DND-41 (cell line): ENCODE results near the gene RAD51C.

Source experiments
- ATAC-seq: fragments of 200-7000 bp; cut with Tn5 transposase; 3 replicates; pipeline ENCODE4 v1.9.1; 2021; ENCODE audit warnings: low read depth; ENCODE audit not compliant: insufficient read depth
- DNase-seq: peaks from one replicate; pipeline ENCODE4 v3.0.0-alpha.2; 2020
- H2AFZ ChIP-seq: 2 replicates; pipeline ENCODE4 v1.6.0; 2012; ENCODE audit warnings: low read depth, low read length
- H3K27ac ChIP-seq: 2 replicates; pipeline ENCODE4 v1.5.1; 2012; ENCODE audit warnings: low read length, inconsistent platforms
- H3K27me3 ChIP-seq: fragments of 200-600 bp; sonication (generic); 2 replicates; pipeline ENCODE4 v1.6.0; 2012; ENCODE audit warnings: low read length, mild to moderate bottlenecking, inconsistent platforms; ENCODE audit not compliant: insufficient read depth, poor library complexity
- H3K36me3 ChIP-seq: 2 replicates; pipeline ENCODE4 v1.5.1; 2012; ENCODE audit warnings: low read length, inconsistent platforms; ENCODE audit not compliant: insufficient read depth
- H3K4me1 ChIP-seq: 2 replicates; pipeline ENCODE4 v1.5.1; 2012; ENCODE audit warnings: mild to moderate bottlenecking, low read length; ENCODE audit not compliant: insufficient read depth
- H3K4me2 ChIP-seq: 2 replicates; pipeline ENCODE4 v1.6.0; 2012; ENCODE audit warnings: mild to moderate bottlenecking, moderate library complexity, low read length, inconsistent platforms; ENCODE audit not compliant: insufficient read depth
- H3K4me3 ChIP-seq, 2 experiments: fragments of 200-600 bp in 1 of 2; shearing (Covaris generic) in 1 of 2; 2 replicates each; pipeline ENCODE4 v1.5.1; 2012 to 2016; ENCODE audit warnings: inconsistent platforms in 2 of 2, low read length in 2 of 2, mild to moderate bottlenecking in 2 of 2, low read depth in 1 of 2, moderate library complexity in 1 of 2
- H3K79me2 ChIP-seq: 2 replicates; pipeline ENCODE4 v1.6.0; 2012; ENCODE audit warnings: low read length, inconsistent platforms; ENCODE audit not compliant: insufficient read depth
- H3K9ac ChIP-seq: 2 replicates; pipeline ENCODE4 v1.6.0; 2012; ENCODE audit warnings: low read depth, mild to moderate bottlenecking, inconsistent platforms, low read length, moderate library complexity
- H3K9me3 ChIP-seq: 2 replicates; pipeline ENCODE4 v1.5.1; 2012; ENCODE audit warnings: low read length, moderate library complexity, mild to moderate bottlenecking, inconsistent platforms; ENCODE audit not compliant: insufficient read depth, severe bottlenecking
- H4K20me1 ChIP-seq: 2 replicates; pipeline ENCODE4 v1.6.0; 2012; ENCODE audit warnings: low read length; ENCODE audit not compliant: insufficient read depth
- EZH2 ChIP-seq: IDR thresholded peaks from 3 replicates; pipeline ENCODE4 v1.6.1; 2012; ENCODE audit warnings: borderline replicate concordance, low read depth, mild to moderate bottlenecking, moderate library complexity, low read length, inconsistent platforms; ENCODE audit not compliant: severe bottlenecking
- TF ChIP-seq, protein P1 (sequence below): IDR thresholded peaks from 2 replicates; pipeline ENCODE4 v1.5.1; 2012; ENCODE audit warnings: borderline replicate concordance, low read length, moderate library complexity, mild to moderate bottlenecking; ENCODE audit not compliant: poor library complexity, severe bottlenecking; ENCODE audit errors: extremely low read depth

RAD51C gene

GRCh38 chr17:58699771-58700170, 7.4 kb downstream of the RAD51C start:
- DNase-seq (no peak), ATAC-seq (no peak)
- TF ChIP-seq EZH2 = no peak
- TF ChIP-seq, protein P1, sequence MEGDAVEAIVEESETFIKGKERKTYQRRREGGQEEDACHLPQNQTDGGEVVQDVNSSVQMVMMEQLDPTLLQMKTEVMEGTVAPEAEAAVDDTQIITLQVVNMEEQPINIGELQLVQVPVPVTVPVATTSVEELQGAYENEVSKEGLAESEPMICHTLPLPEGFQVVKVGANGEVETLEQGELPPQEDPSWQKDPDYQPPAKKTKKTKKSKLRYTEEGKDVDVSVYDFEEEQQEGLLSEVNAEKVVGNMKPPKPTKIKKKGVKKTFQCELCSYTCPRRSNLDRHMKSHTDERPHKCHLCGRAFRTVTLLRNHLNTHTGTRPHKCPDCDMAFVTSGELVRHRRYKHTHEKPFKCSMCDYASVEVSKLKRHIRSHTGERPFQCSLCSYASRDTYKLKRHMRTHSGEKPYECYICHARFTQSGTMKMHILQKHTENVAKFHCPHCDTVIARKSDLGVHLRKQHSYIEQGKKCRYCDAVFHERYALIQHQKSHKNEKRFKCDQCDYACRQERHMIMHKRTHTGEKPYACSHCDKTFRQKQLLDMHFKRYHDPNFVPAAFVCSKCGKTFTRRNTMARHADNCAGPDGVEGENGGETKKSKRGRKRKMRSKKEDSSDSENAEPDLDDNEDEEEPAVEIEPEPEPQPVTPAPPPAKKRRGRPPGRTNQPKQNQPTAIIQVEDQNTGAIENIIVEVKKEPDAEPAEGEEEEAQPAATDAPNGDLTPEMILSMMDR = no peak
- no peaks in the 10 kb centered on the region for H3K27me3 ChIP-seq
- peaks cover 38% of the 10 kb centered on the region for H3K36me3 ChIP-seq
- peaks cover 8% of the 10 kb centered on the region for H3K79me2 ChIP-seq
- no peak overlapping the region for H3K4me2 ChIP-seq
- no peak overlapping the region for H3K4me3 ChIP-seq
- no peak overlapping the region for H3K9ac ChIP-seq
- peaks cover 7% of the 10 kb centered on the region; the same call in 1 of the 2 replicates for H3K4me1 ChIP-seq
- no peaks in the 10 kb centered on the region for H4K20me1 ChIP-seq
- H3K27ac ChIP-seq = no peak overlapping the region
- H3K9me3 ChIP-seq = no peaks in the 10 kb centered on the region
- no peak overlapping the region for H2AFZ ChIP-seq

- no peak overlapping the region for H3K9ac ChIP-seq
- no peak overlapping the region for H3K27ac ChIP-seq
- no peaks in the 10 kb centered on the region; the same call in 1 of the 2 replicates for H3K79me2 ChIP-seq
- no peak overlapping the region for H3K4me2 ChIP-seq
- no peaks in the 10 kb centered on the region for H3K9me3 ChIP-seq
- ATAC-seq = no peak
- H4K20me1 ChIP-seq = no peaks in the 10 kb centered on the region
- no peak overlapping the region for H3K4me3 ChIP-seq
- no peak overlapping the region for H2AFZ ChIP-seq
- H3K27me3 ChIP-seq = no peaks in the 10 kb centered on the region
- TF ChIP-seq EZH2 = no peak
- TF ChIP-seq, protein P1 = no peak
- H3K4me1 ChIP-seq = no peaks in the 10 kb centered on the region
- H3K36me3 ChIP-seq = peaks cover 28% of the 10 kb centered on the region
- DNase-seq = no peak
Measured at GRCh38 chr17:58702045-58702476, 9.7 kb downstream of the RAD51C start.

DNA sequence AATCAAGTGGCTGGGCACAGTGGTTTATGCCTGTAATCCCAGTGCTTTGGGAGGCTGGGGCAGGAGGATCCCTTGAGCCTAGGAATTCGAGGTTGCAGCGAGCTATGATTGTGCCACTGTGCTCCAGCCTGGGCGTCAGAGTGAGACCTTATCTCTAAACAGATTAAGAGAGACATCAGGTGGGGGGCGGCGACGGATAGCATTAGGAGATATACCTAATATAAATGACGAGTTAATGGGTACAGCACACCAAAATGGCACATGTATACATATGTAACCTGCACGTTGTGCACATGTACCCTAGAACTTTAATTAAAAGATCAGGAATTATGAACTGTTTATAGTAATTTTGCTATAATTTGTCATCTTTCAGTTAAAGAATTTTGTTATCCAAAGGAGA, 10.3 kb downstream of the RAD51C start:
- Histone ChIP-seq H3K4me1 (no peaks in the 10 kb centered on the region), H3K9ac (no peak overlapping the region), H2AFZ (no peak overlapping the region), H3K36me3 (peaks cover 31% of the 10 kb centered on the region), H4K20me1 (no peaks in the 10 kb centered on the region), H3K9me3 (no peaks in the 10 kb centered on the region), H3K27me3 (no peaks in the 10 kb centered on the region), H3K4me2 (no peak overlapping the region), H3K4me3 (no peak overlapping the region), H3K79me2 (no peaks in the 10 kb centered on the region), H3K27ac (no peak overlapping the region)
- ATAC-seq (no peak), DNase-seq (no peak)
- TF ChIP-seq, protein P1 = no peak
- TF ChIP-seq EZH2 = no peak
